IMR-90 (cell line): ENCODE data around the gene TM4SF18. TPM values are rescaled to one million over a fixed set of nuclear protein-coding genes. Genes with fewer than 3 reads are reported as not detected.

Experiments
- ATAC-seq: fragments of 200-7000 bp; cut with Tn5 transposase; 2 replicates; pipeline ENCODE4 v1.9.1; 2020; ENCODE audit warnings: low read depth, mild to moderate bottlenecking, moderate library complexity
- BruUV-seq: library from RNA; stranded (reverse); fragments of 400-500 nt; replicated peaks from 2 replicates; lab custom pipeline; 2021; lab: Mats Ljungman, UMichigan
- CTCF ChIA-PET: fragments of 300-600 bp; formaldehyde crosslinking; extraction: SDS; loops from one replicate; lab custom pipeline; 2021; ENCODE audit warnings: antibody characterized with exemption; lab: Yijun Ruan, JAX
- POLR2A ChIA-PET: fragments of 300-600 bp; sonication (Branson Sonifier 250); formaldehyde crosslinking; loops from one replicate; lab custom pipeline; 2022; ENCODE audit warnings: antibody characterized with exemption; ENCODE audit not compliant: unreplicated experiment; lab: Charles Lee
- DNase-seq: peaks from one replicate; pipeline ENCODE4 v3.0.0; 2013
- H2AFZ ChIP-seq: replicated peaks from 2 replicates; pipeline ENCODE3; 2013; ENCODE audit warnings: low read length, mild to moderate bottlenecking; ENCODE audit not compliant: poor library complexity
- H2AK5ac ChIP-seq: 2 replicates; pipeline ENCODE4 v1.6.1; 2013; ENCODE audit warnings: low read depth, low read length, inconsistent platforms
- H2AK9ac ChIP-seq: replicated peaks from 2 replicates; pipeline ENCODE3; 2013; ENCODE audit warnings: mild to moderate bottlenecking, low read depth, low read length, moderate library complexity; ENCODE audit not compliant: poor library complexity
- H2BK120ac ChIP-seq: 2 replicates; pipeline ENCODE4 v1.6.1; 2013; ENCODE audit warnings: low read depth, low read length, inconsistent platforms
- H2BK15ac ChIP-seq: 3 replicates; pipeline ENCODE4 v1.6.1; 2013; ENCODE audit warnings: low read depth, low read length, inconsistent platforms
- H2BK20ac ChIP-seq: 2 replicates; pipeline ENCODE4 v1.6.1; 2013; ENCODE audit warnings: low read depth, mild to moderate bottlenecking, inconsistent platforms, low read length, moderate library complexity
- H2BK5ac ChIP-seq: 2 replicates; pipeline ENCODE4 v1.6.1; 2013; ENCODE audit warnings: mild to moderate bottlenecking, low read depth, low read length, inconsistent platforms; ENCODE audit not compliant: poor library complexity, severe bottlenecking
- H3K14ac ChIP-seq: replicated peaks from 2 replicates; pipeline ENCODE4 v1.6.1; 2013; ENCODE audit warnings: low read depth, low read length, inconsistent platforms
- H3K18ac ChIP-seq: 2 replicates; pipeline ENCODE4 v1.6.1; 2013; ENCODE audit warnings: low read depth, low read length, control low read depth
- H3K23ac ChIP-seq: 2 replicates; pipeline ENCODE4 v1.6.1; 2013; ENCODE audit warnings: low read depth, low read length, inconsistent platforms
- H3K27ac ChIP-seq: 2 replicates; pipeline ENCODE4 v1.5.1; 2013; ENCODE audit warnings: mild to moderate bottlenecking, control low read depth, low read length; ENCODE audit not compliant: insufficient read depth
- H3K27me3 ChIP-seq: 2 replicates; pipeline ENCODE4 v1.6.1; 2013; ENCODE audit warnings: low read length; ENCODE audit not compliant: control insufficient read depth, insufficient read depth
- H3K36me3 ChIP-seq: 2 replicates; pipeline ENCODE4 v1.6.1; 2013; ENCODE audit warnings: low read length, mixed read lengths; ENCODE audit not compliant: control insufficient read depth, insufficient read depth
- H3K4ac ChIP-seq: 2 replicates; pipeline ENCODE4 v1.6.1; 2013; ENCODE audit warnings: low read depth, low read length, inconsistent platforms
- H3K4me1 ChIP-seq: 2 replicates; pipeline ENCODE4 v1.6.1; 2013; ENCODE audit warnings: low read length, mixed read lengths; ENCODE audit not compliant: control insufficient read depth, insufficient read depth
- H3K4me2 ChIP-seq: 2 replicates; pipeline ENCODE4 v1.6.1; 2013; ENCODE audit warnings: low read depth, mild to moderate bottlenecking, control low read depth, low read length, moderate library complexity
- H3K4me3 ChIP-seq: 2 replicates; pipeline ENCODE4 v1.5.1; 2013; ENCODE audit warnings: low read depth, mild to moderate bottlenecking, control low read depth, low read length, moderate library complexity; ENCODE audit not compliant: insufficient read depth
- H3K56ac ChIP-seq: 2 replicates; pipeline ENCODE4 v1.6.1; 2013; ENCODE audit warnings: low read length, inconsistent platforms; ENCODE audit not compliant: insufficient read depth; ENCODE audit errors: extremely low read depth
- H3K79me1 ChIP-seq, 2 experiments: 2 replicates each; pipeline ENCODE4 v1.6.1; 2013; ENCODE audit warnings: low read length in 2 of 2, inconsistent platforms in 1 of 2, low read depth in 1 of 2
- H3K9ac ChIP-seq: 2 replicates; pipeline ENCODE4 v1.6.1; 2013; ENCODE audit warnings: low read depth, low read length, control low read depth
- H3K9me1 ChIP-seq: 2 replicates; pipeline ENCODE4 v1.6.1; 2013; ENCODE audit warnings: low read length, inconsistent platforms; ENCODE audit not compliant: insufficient read depth
- H3K9me3 ChIP-seq: 2 replicates; pipeline ENCODE4 v1.6.1; 2013; ENCODE audit warnings: low read length; ENCODE audit not compliant: control insufficient read depth, insufficient read depth
- H4K20me1 ChIP-seq: 2 replicates; pipeline ENCODE4 v1.6.1; 2013; ENCODE audit warnings: low read length, inconsistent platforms; ENCODE audit not compliant: insufficient read depth
- H4K5ac ChIP-seq: 2 replicates; pipeline ENCODE4 v1.6.1; 2013; ENCODE audit warnings: mild to moderate bottlenecking, low read depth, low read length, control low read depth
- H4K8ac ChIP-seq, 2 experiments: 2 replicates each; pipeline ENCODE4 v1.6.1; 2013; ENCODE audit warnings: low read depth in 2 of 2, low read length in 2 of 2, control low read depth in 1 of 2, inconsistent platforms in 1 of 2
- H4K91ac ChIP-seq: 2 replicates; pipeline ENCODE4 v1.6.1; 2013; ENCODE audit warnings: low read depth, low read length, inconsistent platforms; ENCODE audit not compliant: insufficient read depth
- CTCF ChIP-seq: conservative IDR thresholded peaks from 2 replicates; pipeline ENCODE4 v1.5.1; 2012; ENCODE audit warnings: mild to moderate bottlenecking, low read depth, low read length, improper control_type of control experiment
- MAFK ChIP-seq: IDR thresholded peaks from 2 replicates; pipeline ENCODE4 v1.6.1; 2012; ENCODE audit warnings: low read depth, low read length, improper control_type of control experiment
- MXI1 ChIP-seq: IDR thresholded peaks from 2 replicates; pipeline ENCODE4 v1.6.1; 2012; ENCODE audit warnings: low read depth, mild to moderate bottlenecking, low read length, moderate library complexity, borderline replicate concordance
- RAD21 ChIP-seq: IDR thresholded peaks from 2 replicates; pipeline ENCODE4 v1.6.1; 2012; ENCODE audit warnings: low read length, improper control_type of control experiment
- RCOR1 ChIP-seq: IDR thresholded peaks from 2 replicates; pipeline ENCODE4 v1.6.1; 2012; ENCODE audit warnings: mild to moderate bottlenecking, low read length, improper control_type of control experiment; ENCODE audit not compliant: insufficient replicate concordance
- USF2 ChIP-seq: fragments of 150-350 bp; IDR thresholded peaks from 2 replicates; pipeline ENCODE4 v1.6.1; 2017; ENCODE audit warnings: mild to moderate bottlenecking, antibody characterized with exemption, low read length, low read depth
- WGBS, 2 experiments: methylation state at CpG; one replicate each; pipeline versions ENCODE4 v1.1.5 to v1.1.7; 2013; ENCODE audit warnings: missing lambda C conversion rate in 2 of 2; ENCODE audit not compliant: insufficient read length in 1 of 2; ENCODE audit errors: extremely low coverage in 2 of 2; 5-methylcytosine and 5-hydroxymethylcytosine counted together
- dilution Hi-C: fragments of 300-500 bp; cut with HindIII; formaldehyde crosslinking; loops from one replicate; pipeline ENCODE4 v1.14.3; 2018; ENCODE audit warnings: low sequenced_read_pairs; ENCODE audit not compliant: unreplicated experiment
- in situ Hi-C: fragments of 300-500 bp; cut with MboI; formaldehyde crosslinking; loops from 3 replicates; pipeline ENCODE4 v1.14.3; 2019; ENCODE audit warnings: low sequenced_read_pairs, inconsistent platforms, mixed read lengths
- intact Hi-C: fragments of 100-400 bp; cut with micrococcal nuclease; formaldehyde crosslinking; loops from 2 replicates; pipeline ENCODE4 v1.10.0; 2022
- polyA plus RNA-seq, 3 experiments: library from polyadenylated mRNA; depleted of rRNA; stranded (reverse); fragments of >200 nt; gene quantifications; 2 replicates each; pipeline ENCODE4 v1.2.3, GENCODE V29; 2012; ENCODE audit warnings: low replicate concordance in 1 of 3
- total RNA-seq: library from RNA; depleted of rRNA; stranded (reverse); fragments of >200 nt; gene quantifications from 2 replicates; pipeline ENCODE4 v1.2.3, GENCODE V29; 2012

Gene TM4SF18
- total and polyA plus RNA-seq, 2 of the 4 experiments (the other 2 are of a cell fraction), result under 0.01 TPM; not detected in 1

GRCh38 chr3:149327156-149327555 is 6.3 kb downstream of the TM4SF18 start:
- no peak for ATAC-seq
- H3K56ac ChIP-seq, result no peak overlapping the region
- H3K36me3 ChIP-seq, result no peaks in the 10 kb centered on the region
- TF ChIP-seq MAFK (no peak), RAD21 (no peak), RCOR1 (no peak), MXI1 (no peak), USF2 (no peak), CTCF (no peak)
- in situ Hi-C loops, result no loop called here
- no peak overlapping the region for H3K9ac ChIP-seq
- H3K18ac ChIP-seq, result no peak overlapping the region
- no peaks in the 10 kb centered on the region for H3K9me3 ChIP-seq
- no peak overlapping the region for H3K23ac ChIP-seq
- H2AK5ac ChIP-seq, result no peak overlapping the region
- ChIA-PET CTCF (no interaction called here), POLR2A (no interaction called here)
- H4K91ac ChIP-seq, result no peak overlapping the region
- H3K14ac ChIP-seq, result no peak overlapping the region
- no peaks in the 10 kb centered on the region for H3K9me1 ChIP-seq
- no peak overlapping the region for H4K8ac ChIP-seq
- DNase-seq, result no peak
- H2BK20ac ChIP-seq, result no peak overlapping the region
- H3K4ac ChIP-seq, result no peak overlapping the region
- WGBS, 2 experiments, result no CpG with 5 or more reads among the region's 2 CpGs
- no peak overlapping the region for H2BK15ac ChIP-seq
- H4K5ac ChIP-seq, result no peak overlapping the region
- dilution Hi-C loops, result no loop called here
- no peak overlapping the region for H2AFZ ChIP-seq
- BruUV-seq, result no TSS peak
- H3K4me2 ChIP-seq, result no peak overlapping the region
- H3K27me3 ChIP-seq, result no peaks in the 10 kb centered on the region
- no peak overlapping the region for H2BK120ac ChIP-seq
- no peak overlapping the region for H3K4me3 ChIP-seq
- no peaks in the 10 kb centered on the region for H3K79me1 ChIP-seq
- no peak overlapping the region for H2AK9ac ChIP-seq
- H2BK5ac ChIP-seq, result no peak overlapping the region
- H4K20me1 ChIP-seq, result no peaks in the 10 kb centered on the region
- H3K27ac ChIP-seq, result no peak overlapping the region
- H3K4me1 ChIP-seq, result no peaks in the 10 kb centered on the region
- intact Hi-C loops, result no loop called here
